Activated CD4-positive, alpha-beta T cell treated with anti-CD3 and anti-CD28 coated beads, Interleukin-2, amount 10 ng/mL, durations not matched to agents 7 days and 5 days (primary cell): ENCODE measurements around the gene CCDC40. TPM values are rescaled to one million over a fixed set of nuclear protein-coding genes. Genes with fewer than 3 reads are reported as not detected.
"Not testable (repeated sequence)": the region's sequence is repeated elsewhere in the genome, so short reads cannot be mapped to it uniquely, and the experiment has no call there.

Source experiments
- CTCF ChIA-PET: fragments of 350-600 bp; sonication (Branson Sonifier 250); formaldehyde crosslinking; loops from one replicate; lab custom pipeline; 2021; ENCODE audit warnings: antibody characterized with exemption; lab: Charles Lee
- POLR2A ChIA-PET: fragments of 350-600 bp; sonication (Branson Sonifier 250); formaldehyde crosslinking; loops from one replicate; lab custom pipeline; 2021; ENCODE audit warnings: antibody characterized with exemption; lab: Charles Lee
- DNase-seq: peaks from one replicate; pipeline ENCODE4 v3.0.0-alpha.2; 2020
- H3K27ac Mint-ChIP-seq: one replicate; pipeline ENCODE4 v1.8.0; 2021; ENCODE audit warnings: mild to moderate bottlenecking, moderate library complexity, mixed read lengths
- H3K27me3 Mint-ChIP-seq: one replicate; pipeline ENCODE4 v1.8.0; 2021; ENCODE audit warnings: mixed read lengths
- H3K36me3 Mint-ChIP-seq: one replicate; pipeline ENCODE4 v1.8.0; 2021; ENCODE audit warnings: low read depth, mixed read lengths
- H3K4me1 Mint-ChIP-seq: one replicate; pipeline ENCODE4 v1.8.0; 2021; ENCODE audit warnings: mixed read lengths
- H3K4me3 Mint-ChIP-seq: one replicate; pipeline ENCODE4 v1.8.0; 2021; ENCODE audit warnings: mild to moderate bottlenecking, moderate library complexity, mixed read lengths
- H3K9me3 Mint-ChIP-seq: one replicate; pipeline ENCODE4 v1.8.0; 2021; ENCODE audit warnings: mixed read lengths
- total RNA-seq, 2 experiments: library from RNA; stranded (reverse); gene quantifications; one replicate each; pipeline ENCODE4 v1.2.3, GENCODE V29; 2021

CCDC40 gene
- total RNA-seq, 2 experiments from 2014 or later: not detected

GRCh38 chr17:80029258-80029974, 7.0 kb upstream of the CCDC40 start:
- H3K36me3 Mint-ChIP-seq: no peaks in the 10 kb centered on the region
- H3K27me3 Mint-ChIP-seq: peaks cover 13% of the 10 kb centered on the region
- peaks cover 4% of the 10 kb centered on the region for H3K4me1 Mint-ChIP-seq
- H3K27ac Mint-ChIP-seq: no peak overlapping the region
- DNase-seq: no peak
- no peak overlapping the region for H3K4me3 Mint-ChIP-seq
- ChIA-PET POLR2A (no interaction called here), CTCF (interaction anchor here (1.2 kb wide), 1 partner anchor 21 kb away, joined by 3 read pairs; no protein-coding TSS in a partner anchor)
- no peaks in the 10 kb centered on the region for H3K9me3 Mint-ChIP-seq

- no peaks in the 10 kb centered on the region for H3K9me3 Mint-ChIP-seq
- DNase-seq: no peak
- POLR2A ChIA-PET: no interaction called here
- H3K4me3 Mint-ChIP-seq: no peak overlapping the region
- H3K36me3 Mint-ChIP-seq: no peaks in the 10 kb centered on the region
- no peak overlapping the region for H3K27ac Mint-ChIP-seq
- peaks cover 11% of the 10 kb centered on the region for H3K4me1 Mint-ChIP-seq
- H3K27me3 Mint-ChIP-seq: peaks cover 22% of the 10 kb centered on the region
- CTCF ChIA-PET: no interaction called here
These were observed 5.6 kb upstream of the CCDC40 start for GRCh38 chr17:80030730-80031410.

GRCh38 chr17:80031691-80032430, 4.6 kb upstream of the CCDC40 start:
- H3K4me1 Mint-ChIP-seq: peaks cover 13% of the 10 kb centered on the region
- no peak for DNase-seq
- no peak overlapping the region for H3K4me3 Mint-ChIP-seq
- H3K36me3 Mint-ChIP-seq: no peaks in the 10 kb centered on the region
- H3K27me3 Mint-ChIP-seq: peaks cover 24% of the 10 kb centered on the region
- no peak overlapping the region for H3K27ac Mint-ChIP-seq
- no peaks in the 10 kb centered on the region for H3K9me3 Mint-ChIP-seq
- CTCF ChIA-PET: no interaction called here
- POLR2A ChIA-PET: no interaction called here

- Mint-ChIP-seq H3K27ac (no peak overlapping the region), H3K36me3 (no peaks in the 10 kb centered on the region), H3K27me3 (peaks cover 29% of the 10 kb centered on the region), H3K4me1 (peaks cover 16% of the 10 kb centered on the region), H3K4me3 (no peak overlapping the region), H3K9me3 (no peaks in the 10 kb centered on the region)
- CTCF ChIA-PET: interaction anchor here (1.8 kb wide), 1 partner anchor 69 kb away, joined by 6 read pairs; the partner anchor contains the start of gene GAA
- DNase-seq: no peak
- POLR2A ChIA-PET: no interaction called here
These were observed 3.7 kb upstream of the CCDC40 start for GRCh38 chr17:80032614-80033171.

GRCh38 chr17:80033840-80034239, 2.6 kb upstream of the CCDC40 start:
- Mint-ChIP-seq H3K36me3 (no peaks in the 10 kb centered on the region), H3K4me1 (peaks cover 16% of the 10 kb centered on the region), H3K27me3 (peaks cover 36% of the 10 kb centered on the region), H3K27ac (no peak overlapping the region), H3K4me3 (no peak overlapping the region), H3K9me3 (no peaks in the 10 kb centered on the region)
- CTCF ChIA-PET: interaction anchor here (0.6 to 1.8 kb wide), 5 partner anchors 25 to 984 kb away, joined by 3 to 6 read pairs (median 3); partner anchors contain the start of gene GAA
- POLR2A ChIA-PET: no interaction called here
- DNase-seq: no peak

GRCh38 chr17:80034791-80035686, 1.4 kb upstream of the CCDC40 start:
- ChIA-PET CTCF (no interaction called here), POLR2A (no interaction called here)
- no peaks in the 10 kb centered on the region for H3K36me3 Mint-ChIP-seq
- peaks cover 16% of the 10 kb centered on the region for H3K4me1 Mint-ChIP-seq
- H3K4me3 Mint-ChIP-seq: peak overlapping the region; percentile 75
- no peaks in the 10 kb centered on the region for H3K9me3 Mint-ChIP-seq
- peak overlapping the region; percentile 60 for H3K27ac Mint-ChIP-seq
- H3K27me3 Mint-ChIP-seq: peaks cover 41% of the 10 kb centered on the region
- DNase-seq: peak; percentile 46

- ChIA-PET POLR2A (no interaction called here), CTCF (no interaction called here)
- H3K4me1 Mint-ChIP-seq: peaks cover 16% of the 10 kb centered on the region
- no peaks in the 10 kb centered on the region for H3K36me3 Mint-ChIP-seq
- peak within 1 kb of the TSS; percentile 75 for H3K4me3 Mint-ChIP-seq
- no peak for DNase-seq
- peaks cover 41% of the 10 kb centered on the region for H3K27me3 Mint-ChIP-seq
- H3K9me3 Mint-ChIP-seq: no peaks in the 10 kb centered on the region
- H3K27ac Mint-ChIP-seq: peak within 1 kb of the TSS; percentile 60
These were observed 830 bp upstream of the CCDC40 start, which contains the start of gene TBC1D16 for GRCh38 chr17:80035687-80035936. TBC1D16 (minus strand) TSS chr17:80035872; CDS start chr17:80013547, 22,325 bp downstream.

GRCh38 chr17:80036715-80037477, 454 bp downstream of the CCDC40 start:
- Mint-ChIP-seq H3K4me1 (peaks cover 12% of the 10 kb centered on the region), H3K36me3 (no peaks in the 10 kb centered on the region), H3K4me3 (peak overlapping the region; percentile 73), H3K9me3 (no peaks in the 10 kb centered on the region), H3K27ac (peak overlapping the region; percentile 25), H3K27me3 (peaks cover 44% of the 10 kb centered on the region)
- POLR2A ChIA-PET: no interaction called here
- CTCF ChIA-PET: no interaction called here
- peak; percentile 38 for DNase-seq

- Mint-ChIP-seq H3K27ac (no peak overlapping the region), H3K27me3 (peaks cover 8% of the 10 kb centered on the region), H3K4me3 (no peak overlapping the region), H3K36me3 (no peaks in the 10 kb centered on the region), H3K9me3 (no peaks in the 10 kb centered on the region), H3K4me1 (no peaks in the 10 kb centered on the region)
- ChIA-PET POLR2A (no interaction called here), CTCF (no interaction called here)
- DNase-seq: no peak
These were observed 7.5 kb downstream of the CCDC40 start for GRCh38 chr17:80043963-80044362.

GRCh38 chr17:80045703-80046102, 9.3 kb downstream of the CCDC40 start:
- POLR2A ChIA-PET: no interaction called here

GRCh38 chr17:80046709-80047108, 10.3 kb downstream of the CCDC40 start:
- POLR2A ChIA-PET: interaction anchor here (0.6 kb wide), 1 partner anchor 333 kb away, joined by 8 read pairs; no protein-coding TSS in a partner anchor
- H3K27me3 Mint-ChIP-seq, H3K4me1 Mint-ChIP-seq, H3K36me3 Mint-ChIP-seq, H3K9me3 Mint-ChIP-seq, H3K4me3 Mint-ChIP-seq, H3K27ac Mint-ChIP-seq, CTCF ChIA-PET, DNase-seq: not testable (repeated sequence)

More at GRCh38 chr17:80045703-80046102, 9.3 kb downstream of the CCDC40 start:
- no peaks in the 10 kb centered on the region for H3K4me1 Mint-ChIP-seq
- H3K36me3 Mint-ChIP-seq: no peaks in the 10 kb centered on the region
- DNase-seq: no peak
- H3K4me3 Mint-ChIP-seq: no peak overlapping the region
- H3K27ac Mint-ChIP-seq: no peak overlapping the region
- CTCF ChIA-PET: interaction anchor here (0.6 kb wide), 1 partner anchor 311 kb away, joined by 3 read pairs; no protein-coding TSS in a partner anchor
- peaks cover 4% of the 10 kb centered on the region for H3K27me3 Mint-ChIP-seq
- H3K9me3 Mint-ChIP-seq: no peaks in the 10 kb centered on the region
